AG09309 (cell line): Measurements from ENCODE around the gene OR56A3.

ENCODE experiments used
- DNase-seq: peaks from one replicate; pipeline ENCODE4 v3.0.0-alpha.2; 2010; ENCODE audit warnings: low read depth
- H3K4me3 ChIP-seq: 2 replicates; pipeline ENCODE4 v1.5.1; 2011; ENCODE audit warnings: mild to moderate bottlenecking, low read depth, low read length, moderate library complexity; ENCODE audit not compliant: control insufficient read depth
- TF ChIP-seq, protein P1 (sequence below): IDR thresholded peaks from 2 replicates; pipeline ENCODE4 v1.5.1; 2011; ENCODE audit warnings: mild to moderate bottlenecking, low read depth, low read length, inconsistent platforms; ENCODE audit not compliant: insufficient read depth, control insufficient read depth; ENCODE audit errors: missing control alignments

Gene OR56A3

DNA sequence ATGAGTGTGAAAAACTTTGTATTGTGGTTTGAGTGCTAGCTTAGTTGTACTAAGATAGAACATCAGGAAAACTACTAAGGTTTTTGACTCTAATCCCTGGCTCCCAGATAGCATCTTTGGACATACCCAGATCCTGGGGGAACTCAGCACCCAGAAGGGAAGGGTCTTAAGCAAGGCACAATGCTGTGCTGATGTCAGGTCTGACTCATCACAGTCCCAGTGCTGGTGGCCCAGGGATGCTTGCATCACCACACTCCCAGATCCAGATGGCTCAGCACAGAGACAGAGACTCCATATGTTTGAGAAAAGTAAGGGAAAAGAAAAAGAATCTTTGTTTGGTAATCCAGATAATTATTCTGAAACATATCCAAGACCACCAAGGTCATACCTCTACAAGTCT, 18.3 kb upstream of the OR56A3 start:
- TF ChIP-seq, protein P1, sequence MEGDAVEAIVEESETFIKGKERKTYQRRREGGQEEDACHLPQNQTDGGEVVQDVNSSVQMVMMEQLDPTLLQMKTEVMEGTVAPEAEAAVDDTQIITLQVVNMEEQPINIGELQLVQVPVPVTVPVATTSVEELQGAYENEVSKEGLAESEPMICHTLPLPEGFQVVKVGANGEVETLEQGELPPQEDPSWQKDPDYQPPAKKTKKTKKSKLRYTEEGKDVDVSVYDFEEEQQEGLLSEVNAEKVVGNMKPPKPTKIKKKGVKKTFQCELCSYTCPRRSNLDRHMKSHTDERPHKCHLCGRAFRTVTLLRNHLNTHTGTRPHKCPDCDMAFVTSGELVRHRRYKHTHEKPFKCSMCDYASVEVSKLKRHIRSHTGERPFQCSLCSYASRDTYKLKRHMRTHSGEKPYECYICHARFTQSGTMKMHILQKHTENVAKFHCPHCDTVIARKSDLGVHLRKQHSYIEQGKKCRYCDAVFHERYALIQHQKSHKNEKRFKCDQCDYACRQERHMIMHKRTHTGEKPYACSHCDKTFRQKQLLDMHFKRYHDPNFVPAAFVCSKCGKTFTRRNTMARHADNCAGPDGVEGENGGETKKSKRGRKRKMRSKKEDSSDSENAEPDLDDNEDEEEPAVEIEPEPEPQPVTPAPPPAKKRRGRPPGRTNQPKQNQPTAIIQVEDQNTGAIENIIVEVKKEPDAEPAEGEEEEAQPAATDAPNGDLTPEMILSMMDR, result no peak
- no peak overlapping the region for H3K4me3 ChIP-seq
- no peak for DNase-seq

DNA sequence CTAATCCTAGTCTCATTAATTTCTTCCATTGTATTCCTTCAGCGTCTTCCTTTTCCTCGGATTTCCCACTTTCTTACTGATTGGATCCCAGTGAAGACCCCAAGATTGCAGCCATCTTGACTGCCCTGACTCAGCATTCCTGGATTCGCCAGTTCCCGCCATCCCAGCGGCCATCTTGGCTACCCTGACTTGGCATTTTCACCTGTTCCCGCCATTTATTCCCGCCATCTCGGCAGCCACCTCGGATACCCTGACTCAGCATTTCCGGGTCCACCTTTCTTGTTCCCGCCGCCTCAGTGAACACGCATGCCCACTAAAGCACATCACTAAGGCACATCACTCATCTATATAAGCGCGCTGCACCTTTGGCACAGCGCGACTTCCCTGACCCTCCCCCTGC, 13.8 kb upstream of the OR56A3 start:
- H3K4me3 ChIP-seq, result no peak overlapping the region
- no peak for DNase-seq
- TF ChIP-seq, protein P1, result no peak

DNA sequence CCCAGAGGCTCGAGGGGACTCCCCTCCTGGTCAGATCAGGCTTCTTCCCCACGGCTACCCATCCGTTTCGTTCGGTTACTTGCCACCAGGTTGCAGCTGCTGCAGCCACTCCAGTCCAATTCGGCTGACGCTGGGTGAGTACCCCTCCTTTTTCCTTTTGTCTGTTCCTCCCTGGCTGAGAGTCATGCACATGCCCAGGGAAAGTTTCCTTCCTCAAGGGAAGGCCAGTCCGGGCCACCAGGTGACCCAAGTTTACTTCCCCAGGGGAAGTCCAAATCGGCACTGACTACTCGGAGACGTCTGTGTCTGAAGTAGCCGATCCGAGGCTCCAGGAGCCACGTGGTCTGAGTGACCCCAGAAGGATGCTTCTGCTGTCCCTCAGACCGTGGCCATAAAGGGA, 13.2 kb upstream of the OR56A3 start:
- no peak overlapping the region for H3K4me3 ChIP-seq
- TF ChIP-seq, protein P1, result no peak
- DNase-seq, result no peak

DNA sequence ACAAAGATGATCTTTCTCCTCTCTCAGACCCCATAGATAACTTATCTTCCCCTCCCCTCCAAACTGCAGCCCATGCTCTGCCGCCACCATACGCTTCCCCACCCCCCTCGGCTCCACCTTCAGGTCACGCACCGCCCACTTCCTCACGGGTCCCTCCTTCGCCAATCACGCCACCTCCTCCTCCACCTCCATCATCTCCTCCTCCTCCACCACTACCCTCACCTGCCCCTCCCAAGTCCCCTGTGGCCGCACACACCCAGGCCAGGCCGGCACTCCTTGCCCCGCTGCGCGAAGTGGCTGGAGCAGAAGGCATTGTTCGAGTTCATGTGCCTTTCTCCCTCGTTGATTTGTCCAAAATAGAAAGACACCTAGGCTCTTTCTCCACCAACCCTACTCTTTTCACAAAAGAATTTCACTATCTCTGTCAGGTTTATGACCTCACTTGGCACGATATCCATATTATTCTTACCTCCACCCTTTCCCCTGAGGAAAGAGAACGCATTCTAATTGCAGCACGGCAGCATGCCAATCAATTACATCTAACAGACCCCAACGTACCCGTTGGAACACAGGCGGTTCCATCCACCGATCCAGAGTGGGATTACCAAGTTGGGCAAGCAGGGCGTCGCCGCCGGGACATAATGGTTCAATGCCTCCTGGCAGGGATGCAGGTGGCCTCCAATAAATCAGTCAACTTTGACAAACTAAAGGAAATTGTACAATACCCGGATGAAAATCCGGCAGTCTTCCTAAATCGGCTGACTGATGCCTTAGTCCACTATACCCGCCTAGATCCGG, 12.3 kb upstream of the OR56A3 start:
- no peak for DNase-seq
- TF ChIP-seq, protein P1, result no peak
- H3K4me3 ChIP-seq, result no peak overlapping the region

DNA sequence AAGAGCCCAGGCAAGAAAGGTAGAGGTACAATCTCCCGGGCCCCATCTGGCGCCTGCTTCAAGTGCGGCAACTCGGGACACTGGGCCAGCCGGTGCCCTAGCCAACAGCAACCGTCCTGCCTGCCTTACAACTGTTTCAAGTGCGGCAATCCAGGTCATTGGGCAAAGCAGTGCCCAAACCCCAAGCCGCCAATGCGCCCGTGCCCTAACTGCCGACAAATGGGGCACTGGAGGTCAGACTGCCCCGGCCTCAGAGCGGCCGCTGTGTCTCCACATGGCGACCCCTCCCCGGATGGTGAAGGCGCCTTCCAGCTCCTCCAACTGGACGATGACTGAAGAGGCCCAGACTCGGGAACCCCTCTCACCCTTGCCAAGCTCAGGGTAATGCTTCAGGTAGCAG, 11.4 kb upstream of the OR56A3 start:
- no peak for DNase-seq
- TF ChIP-seq, protein P1, result no peak
- no peak overlapping the region for H3K4me3 ChIP-seq

DNA sequence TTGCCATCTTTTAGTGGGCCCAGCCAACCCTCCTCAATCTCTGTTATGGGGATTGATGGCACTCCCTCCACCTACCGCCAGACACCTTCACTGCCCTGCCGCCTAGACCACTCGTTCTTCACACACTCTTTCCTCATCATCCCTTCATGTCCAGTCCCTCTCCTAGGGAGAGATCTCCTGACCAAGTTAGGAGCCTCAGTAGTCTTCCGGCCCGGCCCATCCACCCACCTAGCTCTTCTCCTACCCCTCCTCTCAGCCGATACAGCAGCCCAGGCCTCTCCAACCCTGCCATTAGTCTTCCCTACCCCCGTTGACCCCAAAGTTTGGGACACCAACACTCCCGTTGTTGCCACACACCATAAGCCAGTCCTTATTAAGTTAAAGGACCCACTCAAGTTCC, 11.0 kb upstream of the OR56A3 start:
- no peak for DNase-seq
- no peak overlapping the region for H3K4me3 ChIP-seq
- TF ChIP-seq, protein P1, result no peak
